Activated naive CD4-positive, alpha-beta T cell treated with anti-CD3 and anti-CD28 coated beads, Interleukin-2, amount 10 ng/mL, durations not matched to agents 5 hours and 36 hours (primary cell): ENCODE results near the gene USP4. TPM values are rescaled to one million over a fixed set of nuclear protein-coding genes. Genes with fewer than 3 reads are reported as not detected.

Experiments
- microRNA-seq: library from miRNA; unstranded; fragments of <30 nt; microRNA quantifications from one replicate; pipeline ENCODE4 v1.2.0, GENCODE V29; 2022; ENCODE audit warnings: borderline microRNAs expressed, borderline replicate concordance
- total RNA-seq, 2 experiments: library from RNA; stranded (reverse); gene quantifications; one replicate each; pipeline ENCODE4 v1.2.3, GENCODE V29; 2021

The USP4 gene, protein sequence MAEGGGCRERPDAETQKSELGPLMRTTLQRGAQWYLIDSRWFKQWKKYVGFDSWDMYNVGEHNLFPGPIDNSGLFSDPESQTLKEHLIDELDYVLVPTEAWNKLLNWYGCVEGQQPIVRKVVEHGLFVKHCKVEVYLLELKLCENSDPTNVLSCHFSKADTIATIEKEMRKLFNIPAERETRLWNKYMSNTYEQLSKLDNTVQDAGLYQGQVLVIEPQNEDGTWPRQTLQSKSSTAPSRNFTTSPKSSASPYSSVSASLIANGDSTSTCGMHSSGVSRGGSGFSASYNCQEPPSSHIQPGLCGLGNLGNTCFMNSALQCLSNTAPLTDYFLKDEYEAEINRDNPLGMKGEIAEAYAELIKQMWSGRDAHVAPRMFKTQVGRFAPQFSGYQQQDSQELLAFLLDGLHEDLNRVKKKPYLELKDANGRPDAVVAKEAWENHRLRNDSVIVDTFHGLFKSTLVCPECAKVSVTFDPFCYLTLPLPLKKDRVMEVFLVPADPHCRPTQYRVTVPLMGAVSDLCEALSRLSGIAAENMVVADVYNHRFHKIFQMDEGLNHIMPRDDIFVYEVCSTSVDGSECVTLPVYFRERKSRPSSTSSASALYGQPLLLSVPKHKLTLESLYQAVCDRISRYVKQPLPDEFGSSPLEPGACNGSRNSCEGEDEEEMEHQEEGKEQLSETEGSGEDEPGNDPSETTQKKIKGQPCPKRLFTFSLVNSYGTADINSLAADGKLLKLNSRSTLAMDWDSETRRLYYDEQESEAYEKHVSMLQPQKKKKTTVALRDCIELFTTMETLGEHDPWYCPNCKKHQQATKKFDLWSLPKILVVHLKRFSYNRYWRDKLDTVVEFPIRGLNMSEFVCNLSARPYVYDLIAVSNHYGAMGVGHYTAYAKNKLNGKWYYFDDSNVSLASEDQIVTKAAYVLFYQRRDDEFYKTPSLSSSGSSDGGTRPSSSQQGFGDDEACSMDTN
- 10 to 100 TPM; 78.1 to 79.6 TPM for total RNA-seq

DNA sequence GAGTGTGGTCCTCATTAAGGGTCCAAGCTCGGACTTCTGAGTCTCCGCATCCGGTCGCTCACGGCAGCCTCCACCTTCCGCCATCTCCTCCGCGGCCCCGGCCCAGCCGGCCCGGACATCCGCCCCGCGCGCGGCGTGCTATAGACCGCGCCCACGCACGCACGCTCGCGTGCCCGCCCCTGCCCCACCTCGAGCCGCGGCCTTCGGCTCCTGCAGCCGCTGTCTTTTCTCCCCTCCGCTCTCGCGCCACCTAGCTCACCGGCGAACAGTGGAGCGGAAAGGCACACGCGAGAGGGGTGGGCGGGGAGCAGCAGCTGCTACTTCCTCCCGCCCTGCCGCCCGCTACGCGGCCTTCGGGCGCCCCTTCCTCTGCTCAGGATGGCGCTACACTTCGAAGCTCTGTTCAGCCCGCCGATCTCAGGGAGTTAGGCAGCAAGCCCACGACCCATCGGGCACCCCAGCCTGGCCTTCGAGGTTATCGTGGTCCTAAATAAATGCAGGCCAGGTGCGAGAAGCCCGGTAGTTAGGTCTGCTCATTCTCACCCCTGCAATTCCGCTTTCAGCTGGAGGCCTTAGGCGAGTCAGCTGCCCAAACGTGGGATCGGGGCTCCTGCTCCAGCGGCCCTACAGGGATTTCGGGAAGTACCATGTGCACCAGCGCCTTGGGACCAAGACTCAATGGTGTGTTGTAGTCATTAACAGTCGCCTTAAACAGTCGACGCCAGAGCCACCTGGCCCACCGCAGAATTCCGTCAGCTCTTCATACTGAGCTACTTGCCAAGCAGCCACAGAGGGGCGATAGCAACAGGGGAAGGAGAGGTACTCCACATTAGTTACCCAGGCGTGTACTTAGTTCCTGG is at the start of gene USP4:
Gene USP4 (minus strand): TSS at position 113 of the 860 bp plus-strand sequence. CDS start 29 bp downstream, at position 84.

DNA sequence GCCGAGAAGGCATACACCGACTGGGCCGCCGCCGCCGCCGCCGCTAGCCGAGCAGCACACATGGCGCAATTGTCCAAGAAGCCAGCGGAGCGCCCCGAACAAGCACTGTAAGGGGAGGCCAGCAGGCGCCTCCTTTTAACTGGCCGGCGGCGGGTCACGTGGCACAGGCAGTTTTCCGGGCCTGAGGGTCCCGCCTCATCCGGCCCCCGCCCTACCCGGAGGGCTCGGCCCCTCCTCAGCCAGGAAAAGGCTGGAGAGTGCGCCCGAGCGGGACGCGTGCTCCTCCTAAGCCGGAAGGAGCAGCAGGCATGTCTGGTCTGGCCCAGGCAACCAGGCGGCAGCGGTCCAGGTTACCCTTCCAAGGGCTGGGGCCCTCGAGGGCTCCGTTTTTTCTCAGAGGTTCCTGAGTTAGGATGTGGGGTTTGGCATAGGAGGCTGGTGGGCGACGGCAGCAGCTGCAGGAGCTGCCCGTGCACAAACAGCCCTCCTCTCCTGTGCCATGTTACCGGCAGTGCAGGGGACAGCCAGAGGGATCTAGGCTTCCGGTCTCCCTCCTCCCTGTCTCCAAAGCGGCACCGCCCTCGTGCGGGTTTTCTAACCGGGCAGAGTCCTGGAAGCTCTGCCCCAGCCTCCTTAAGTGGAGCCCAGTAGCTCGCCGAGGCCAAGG is 18.5 kb upstream of the USP4 start, which contains the start of gene GPX1:
Gene GPX1 (minus strand): TSS at position 137 of the 667 bp plus-strand sequence. CDS start 75 bp downstream, at position 62.

DNA sequence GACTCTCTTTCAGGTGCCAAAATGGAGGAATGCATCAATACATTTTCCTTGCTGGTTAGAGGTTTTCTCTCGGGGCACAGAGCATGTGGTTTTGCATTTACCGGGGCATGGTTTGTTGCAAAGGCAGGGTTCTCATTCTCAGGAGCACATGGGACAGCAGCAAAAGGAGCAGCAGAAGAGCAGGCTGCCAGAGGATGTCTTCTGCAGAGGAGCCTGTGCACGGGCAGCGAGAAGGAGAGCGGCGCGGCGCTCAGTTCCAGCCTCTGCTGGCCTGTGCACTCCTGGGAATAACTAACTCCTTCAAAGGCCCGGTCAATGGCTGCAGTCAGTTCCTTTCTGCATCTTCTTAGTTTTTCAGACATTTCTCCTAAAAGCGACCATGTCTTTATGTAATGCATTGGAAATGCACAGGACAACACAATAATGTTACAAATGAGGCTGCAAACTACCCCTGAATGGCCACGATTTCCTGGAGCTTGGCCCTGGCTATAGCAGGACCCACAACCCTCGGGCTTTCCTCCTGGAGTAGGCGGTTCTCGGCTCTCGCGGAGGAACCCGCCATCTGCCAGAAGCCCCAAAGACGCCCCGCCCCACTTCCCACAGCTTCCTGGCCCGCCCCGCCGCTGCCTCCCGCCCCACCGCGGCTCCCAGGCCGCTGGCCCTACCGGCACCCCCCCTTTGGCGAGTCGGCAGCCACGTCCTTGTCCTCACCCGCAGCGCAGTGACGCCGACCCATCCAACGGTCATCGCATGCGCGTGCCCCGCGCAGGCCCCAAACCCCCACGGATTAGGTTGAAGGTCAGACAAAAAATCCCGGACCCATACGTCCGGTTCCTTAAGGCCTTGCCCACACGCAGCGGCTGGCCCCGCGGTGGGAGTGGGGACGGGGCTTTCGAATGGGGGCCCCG is 63.1 kb downstream of the USP4 start, which contains the start of gene C3orf62:
Gene C3orf62 (minus strand): TSS at position 758 of the 908 bp plus-strand sequence. CDS start 360 bp downstream, at position 398.

Small RNAs within 50 kb of the gene (microRNA-seq; reads per million reads assigned to microRNA genes)
- gene MIR4271: not detected

Other genes with a start within 250 kb of the USP4 start
- 100 to 1,000 TPM; 130 to 131 TPM for gene QRICH1, start 246.0 kb downstream of the USP4 start, total RNA-seq
- gene QARS1, start 235.3 kb downstream of the USP4 start, total RNA-seq: 100 to 1,000 TPM; 318 to 340 TPM
- 10 to 100 TPM; 66.8 to 68.0 TPM for gene USP19, start 219.2 kb downstream of the USP4 start, total RNA-seq
- not detected for gene LAMB2, start 207.0 kb downstream of the USP4 start, total RNA-seq
- gene CCDC71, start 173.7 kb downstream of the USP4 start, total RNA-seq: 10 to 100 TPM; 22.4 to 23.8 TPM
- 1 to 10 TPM; 2.3 to 2.5 TPM for gene KLHDC8B, start 168.5 kb downstream of the USP4 start, total RNA-seq
- 10 to 100 TPM in 1 of 2 experiments, 1 to 10 TPM in 1; 9.1 to 11.1 TPM for gene C3orf62, start 62.8 kb downstream of the USP4 start, total RNA-seq
- 10 to 100 TPM; 83.7 to 87.8 TPM for gene GPX1, start 18.3 kb upstream of the USP4 start, total RNA-seq
- 100 to 1,000 TPM; 431 to 434 TPM for gene RHOA, start 71.9 kb upstream of the USP4 start, total RNA-seq
- gene TCTA, start 72.4 kb upstream of the USP4 start, total RNA-seq: 10 to 100 TPM; 24.7 to 25.1 TPM
- 1 to 10 TPM; 5.0 to 5.7 TPM for gene AMT, start 82.4 kb upstream of the USP4 start, total RNA-seq
- 10 to 100 TPM; 25.3 to 27.3 TPM for gene NICN1, start 89.3 kb upstream of the USP4 start, total RNA-seq
- 10 to 100 TPM; 16.9 to 17.1 TPM for gene DAG1, start 130.2 kb upstream of the USP4 start, total RNA-seq
- under 1 TPM; 0.02 to 0.03 TPM for gene BSN, start 214.4 kb upstream of the USP4 start, total RNA-seq